Stimulated activated CD4-positive, alpha-beta T cell treated with anti-CD3 and anti-CD28 coated beads, Interleukin-12 subunit alpha, Interleukin-12 subunit beta, amount 100 ng/mL, for 48 hours (primary cell): ENCODE data around the gene THAP9.
A peak's percentile ranks its signal among the peaks of the same experiment; 100 is the strongest.
"Not testable (repeated sequence)": the region's sequence is repeated elsewhere in the genome, so short reads cannot be mapped to it uniquely, and the experiment has no call there.

Experiments
- DNase-seq, 3 donors: peaks; one replicate each; pipeline ENCODE4 v3.0.0-alpha.2; 2020; ENCODE audit warnings: low read depth in 2 of 3, low spot score in 1 of 3

The THAP9 gene

DNA sequence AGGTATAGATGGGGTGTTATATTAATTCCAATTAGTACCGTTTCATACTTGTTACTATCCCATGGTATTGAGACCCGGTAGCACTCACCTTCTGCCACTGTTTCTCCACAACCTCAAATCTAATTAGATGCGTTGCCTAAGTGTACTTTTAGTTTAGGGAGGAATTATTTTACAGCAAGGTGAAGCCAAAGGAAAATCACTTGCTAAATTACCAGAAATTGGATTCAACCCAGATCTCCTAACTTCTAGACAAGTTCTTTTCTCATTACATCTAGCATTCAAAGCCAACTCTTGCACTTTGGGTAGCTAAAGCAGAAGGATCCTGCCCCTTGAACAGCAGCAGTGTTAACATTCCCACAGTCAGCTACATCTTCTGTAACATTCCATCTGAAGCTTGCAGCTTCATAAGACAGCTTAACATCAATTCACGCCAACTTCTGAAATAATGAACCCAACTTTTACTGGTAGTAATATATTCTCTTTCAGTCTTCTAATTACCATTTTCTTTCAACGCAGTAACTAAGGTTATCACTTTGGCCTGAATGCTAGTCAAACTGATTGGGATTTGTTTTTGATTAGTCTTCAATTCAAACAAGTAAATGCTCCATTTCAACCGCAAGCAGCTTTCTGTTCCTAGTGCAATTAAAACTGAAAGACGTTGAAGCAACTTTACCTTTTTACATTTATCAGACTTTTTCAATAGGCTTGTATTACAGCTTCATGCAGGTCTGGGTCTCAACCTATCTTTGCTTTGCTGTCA, 8.6 kb upstream of the THAP9 start:
- no peak for DNase-seq

DNA sequence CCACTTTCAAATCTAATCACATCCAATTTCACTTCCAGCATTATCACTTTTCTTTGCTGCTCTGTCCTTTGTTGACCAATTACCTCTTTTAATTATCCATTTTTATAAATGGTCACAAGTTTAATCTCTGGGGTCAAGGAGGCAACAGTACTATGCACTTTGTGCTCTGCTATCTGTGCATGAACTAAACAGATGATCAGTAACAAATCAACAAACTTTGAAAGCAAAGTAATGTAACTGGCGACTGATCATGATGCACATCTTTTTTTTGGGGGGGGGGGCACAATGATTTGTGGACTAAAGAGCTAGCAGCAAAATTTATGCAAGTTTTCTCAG, 8.1 kb upstream of the THAP9 start:
- DNase-seq: no peak

DNA sequence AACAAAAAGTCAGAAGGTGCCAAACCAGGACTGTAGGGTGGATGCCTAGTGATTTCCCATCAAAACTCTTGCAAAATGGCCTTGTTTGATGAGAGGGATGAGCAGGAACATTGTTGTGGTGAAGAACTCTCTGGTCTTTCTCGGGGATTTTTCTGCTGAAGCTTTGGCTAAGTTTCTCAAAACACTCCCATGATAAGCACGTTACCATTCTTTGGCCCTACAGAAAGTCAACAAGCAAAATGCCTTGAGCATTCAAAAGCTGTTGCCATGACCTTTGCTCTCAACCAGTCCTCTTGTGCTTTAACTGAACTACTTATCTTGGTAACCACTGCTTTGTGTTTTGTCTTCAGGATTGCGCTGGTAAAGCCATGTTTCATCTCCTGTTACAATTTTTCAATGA, 6.6 kb upstream of the THAP9 start:
- DNase-seq: no peak

DNA sequence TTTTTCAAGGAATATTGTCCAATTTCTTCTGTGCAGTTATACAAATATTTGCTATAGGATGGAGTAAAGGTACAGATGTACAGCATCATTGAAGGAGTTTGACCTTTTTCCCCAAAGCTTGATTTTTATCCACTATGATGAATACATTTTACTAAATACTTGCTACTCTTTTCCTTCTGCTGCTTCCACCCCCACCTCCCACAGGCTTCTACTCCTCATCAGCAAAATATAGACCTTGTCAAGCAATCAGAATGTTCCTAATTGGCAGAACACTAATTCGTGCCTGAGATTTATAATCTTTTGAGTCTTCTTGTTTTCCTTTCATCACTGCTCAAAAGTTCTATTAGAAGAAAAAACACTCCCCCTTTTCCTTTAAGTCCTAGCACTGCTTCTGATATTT, 3.8 kb upstream of the THAP9 start:
- DNase-seq: no peak

DNA sequence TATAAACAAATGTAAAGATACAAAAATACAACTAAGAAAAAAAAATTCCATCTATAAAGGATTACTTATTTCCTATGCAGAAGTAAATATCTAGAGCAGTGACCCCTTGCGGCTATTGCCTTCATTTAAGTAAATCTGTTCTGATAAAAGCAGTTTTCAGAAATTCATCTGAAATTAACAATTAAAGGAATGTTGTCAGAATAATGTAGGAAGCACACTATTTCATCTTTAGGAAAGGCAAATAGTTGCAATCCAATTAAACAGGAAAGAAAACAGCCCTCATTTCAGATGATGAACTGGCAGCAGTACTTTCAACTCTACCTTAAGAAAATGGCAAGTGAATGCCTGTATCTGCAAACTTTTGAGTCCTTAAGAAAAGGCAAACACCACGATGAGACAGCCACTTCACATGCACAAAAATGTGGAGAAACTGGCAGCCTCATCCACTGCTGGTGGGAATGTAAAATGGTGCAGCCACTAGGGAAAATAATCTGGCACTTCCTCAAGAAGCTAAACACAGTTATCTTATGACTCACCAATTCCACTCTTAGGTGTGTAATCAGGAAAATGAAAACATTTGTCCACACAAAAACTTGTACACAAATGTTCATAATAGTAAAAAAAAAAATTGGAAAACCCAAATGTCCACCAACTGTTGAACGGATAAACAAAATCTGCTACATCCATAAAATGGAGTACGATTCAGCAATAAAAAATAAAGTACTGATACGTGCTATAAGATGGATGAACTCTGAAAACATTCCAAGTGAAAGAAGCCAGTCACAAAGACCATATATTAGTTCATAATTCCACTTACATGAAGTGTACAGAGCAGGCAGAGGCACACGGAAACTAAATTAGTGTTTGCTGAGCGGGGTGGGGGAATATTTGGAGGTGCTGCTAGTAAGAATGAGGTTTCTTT, 2.0 kb upstream of the THAP9 start:
- DNase-seq: no peak

DNA sequence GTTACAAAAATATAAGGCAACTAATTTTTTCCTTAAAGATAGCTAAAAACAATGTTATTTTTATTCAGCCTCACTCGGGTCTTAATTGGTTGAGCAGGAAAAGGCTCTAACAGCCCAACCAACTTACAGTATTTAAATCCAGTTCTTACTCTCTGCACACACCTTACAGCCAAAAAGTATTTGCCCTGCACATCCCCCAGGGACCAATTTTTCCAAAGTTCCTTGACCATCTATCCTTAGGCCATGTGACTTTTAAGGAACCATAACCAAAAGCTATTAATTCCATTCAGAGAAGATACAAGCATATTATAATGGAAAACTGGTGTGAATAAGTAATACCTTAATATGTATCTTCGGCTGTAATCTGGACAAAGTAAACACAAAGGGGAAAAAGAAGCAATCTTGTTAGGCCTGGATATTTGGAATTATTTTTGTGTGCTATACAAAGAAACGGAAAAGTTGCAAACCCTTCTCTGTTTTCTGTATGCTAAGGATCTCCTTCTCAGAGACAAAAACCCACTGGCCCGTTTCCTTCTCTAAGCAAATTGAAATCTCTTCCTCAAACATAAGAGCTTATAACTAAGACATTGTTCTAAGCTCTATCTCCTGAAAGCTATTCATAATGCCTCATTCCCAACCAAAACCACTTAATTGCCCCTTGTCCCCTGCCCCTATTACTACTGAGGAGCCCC, 1.0 kb upstream of the THAP9 start:
- DNase-seq: no peak

DNA sequence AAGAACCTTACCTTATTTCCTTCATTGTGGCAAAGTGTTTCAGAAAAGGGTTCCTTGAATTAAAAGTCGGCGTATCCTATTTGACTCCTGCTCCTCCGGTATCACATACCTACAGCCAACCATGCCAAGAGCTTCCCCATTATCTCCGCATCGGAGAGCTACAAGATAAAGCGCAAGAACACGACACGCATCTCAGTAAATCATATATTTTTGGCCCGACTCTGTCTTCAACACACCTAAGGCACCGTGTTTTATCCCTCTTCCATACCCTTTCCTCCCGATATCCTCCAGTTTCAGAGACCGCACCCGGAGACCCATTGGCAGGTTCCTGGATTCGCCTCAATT, 497 bp upstream of the THAP9 start:
- DNase-seq: peak in 1 of 3 donors; percentile 29

DNA sequence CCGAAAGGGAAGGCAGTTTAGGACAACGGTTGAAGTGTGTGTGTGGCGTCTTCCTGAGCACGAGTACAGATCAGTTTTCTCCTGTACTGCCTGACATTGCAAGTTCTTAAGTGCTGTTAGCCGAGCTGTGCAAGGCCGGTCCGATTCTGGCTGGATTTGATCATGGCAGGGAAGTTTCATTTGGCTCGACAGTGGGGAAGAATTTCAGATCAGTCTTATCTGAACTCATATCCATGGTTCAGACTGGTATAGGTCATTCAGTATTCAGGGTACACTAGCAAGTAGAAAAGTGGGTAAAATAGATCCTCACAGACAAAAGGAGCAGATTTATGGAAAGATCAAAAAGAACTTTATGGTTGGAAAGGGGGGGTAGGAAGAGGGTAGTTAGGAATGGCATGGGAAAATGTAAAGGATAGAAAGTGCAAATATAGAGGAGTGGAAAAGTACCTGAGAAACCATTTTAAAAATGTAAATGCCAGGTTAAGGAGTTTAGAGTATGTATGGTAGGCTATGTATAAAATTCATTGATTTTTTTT, 716 bp downstream of the THAP9 start:
- DNase-seq: no peak

DNA sequence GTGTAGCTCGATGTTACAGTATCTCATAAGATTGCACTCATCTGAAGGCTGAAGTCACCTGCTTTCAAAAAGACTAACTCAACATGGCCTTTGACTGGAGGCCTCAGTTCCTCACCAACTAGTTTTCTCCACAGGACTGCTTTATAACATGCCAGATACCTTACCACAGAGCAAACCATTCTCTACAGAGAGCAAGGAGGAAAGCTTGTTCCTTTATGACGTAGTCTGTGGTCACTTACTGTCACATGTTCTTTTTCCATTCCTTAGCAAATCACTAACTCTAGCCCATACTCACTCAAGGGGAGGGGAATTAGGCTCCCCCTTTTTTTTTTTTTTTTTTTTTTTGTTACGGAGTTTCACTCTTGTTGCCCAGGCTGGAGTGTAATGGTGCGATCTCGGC, 3.2 kb downstream of the THAP9 start:
- no peak for DNase-seq

DNA sequence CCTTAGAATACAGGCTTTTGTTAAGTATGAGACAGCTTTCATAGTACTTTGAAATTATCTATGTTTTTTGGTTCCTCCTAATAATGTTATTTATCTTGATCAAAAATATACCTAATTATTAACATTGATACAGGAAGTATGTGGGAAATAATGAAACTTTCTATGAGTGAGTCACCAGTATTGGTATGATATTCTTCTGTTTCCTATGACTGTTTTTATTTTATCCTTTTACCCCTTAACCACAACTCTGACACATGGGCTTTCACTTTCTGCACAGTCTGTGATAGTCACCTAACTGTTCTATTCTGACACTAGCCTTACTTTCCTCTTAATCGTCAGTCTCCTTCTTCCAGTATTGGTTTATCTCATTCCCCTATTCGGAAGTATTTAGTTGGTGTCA, 4.7 kb downstream of the THAP9 start:
- peak in 1 of 3 donors; percentile 49 for DNase-seq

DNA sequence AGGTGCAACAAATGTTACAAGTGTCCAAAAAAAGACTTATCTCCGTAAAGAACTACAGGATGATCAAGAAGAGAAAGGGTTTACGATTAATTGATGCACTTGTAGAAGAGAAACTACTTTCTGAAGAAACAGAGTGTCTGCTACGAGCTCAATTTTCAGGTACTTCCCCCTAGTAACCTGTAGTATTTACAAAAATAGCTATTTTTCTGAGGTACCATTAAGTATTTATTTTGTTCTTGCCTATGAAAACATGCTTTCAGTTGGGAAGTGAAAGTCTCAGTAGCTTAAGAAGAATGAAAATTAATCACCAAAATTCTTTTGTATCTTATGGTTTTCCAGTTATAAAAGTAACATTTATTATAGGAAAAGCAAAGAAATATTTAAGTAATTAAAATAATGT, 5.9 kb downstream of the THAP9 start:
- no peak for DNase-seq

DNA sequence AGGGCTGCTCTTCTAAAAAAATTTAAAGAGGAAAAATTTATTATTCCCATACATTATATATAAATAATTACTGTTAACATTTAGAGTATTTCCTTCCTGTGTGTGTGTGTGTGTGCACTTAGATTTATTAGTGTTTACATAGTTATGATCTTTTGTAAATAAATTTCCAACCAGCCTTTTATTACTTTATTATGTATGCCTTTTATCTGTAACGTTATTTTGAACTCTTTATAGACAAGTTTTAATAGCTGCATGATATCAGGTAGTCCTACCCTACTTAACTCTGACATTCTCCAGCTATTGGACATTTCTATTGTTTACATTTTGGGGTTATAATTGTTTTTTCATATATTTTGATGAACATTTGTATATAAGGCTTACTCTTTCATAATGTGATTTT, 8.8 kb downstream of the THAP9 start:
- no peak for DNase-seq

DNA sequence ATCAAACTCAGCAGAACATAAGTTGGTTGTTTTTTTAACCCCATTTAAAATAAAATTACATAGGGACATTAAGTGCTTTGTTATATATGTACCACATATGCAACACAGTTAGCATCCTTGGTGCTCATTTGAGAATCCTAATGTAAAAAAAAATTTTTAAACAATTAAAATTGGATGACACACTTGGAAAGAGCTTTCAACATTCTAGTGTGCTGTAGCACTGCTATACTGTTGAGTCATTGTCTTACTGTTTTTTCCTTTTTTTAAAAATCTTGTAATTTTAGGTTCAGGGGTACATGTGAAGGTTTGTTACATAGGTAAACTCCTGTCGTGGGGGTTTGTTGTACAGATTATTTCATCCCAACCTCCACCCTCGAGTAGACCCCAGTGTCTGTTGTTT, 12.8 kb downstream of the THAP9 start:
- no peak for DNase-seq

DNA sequence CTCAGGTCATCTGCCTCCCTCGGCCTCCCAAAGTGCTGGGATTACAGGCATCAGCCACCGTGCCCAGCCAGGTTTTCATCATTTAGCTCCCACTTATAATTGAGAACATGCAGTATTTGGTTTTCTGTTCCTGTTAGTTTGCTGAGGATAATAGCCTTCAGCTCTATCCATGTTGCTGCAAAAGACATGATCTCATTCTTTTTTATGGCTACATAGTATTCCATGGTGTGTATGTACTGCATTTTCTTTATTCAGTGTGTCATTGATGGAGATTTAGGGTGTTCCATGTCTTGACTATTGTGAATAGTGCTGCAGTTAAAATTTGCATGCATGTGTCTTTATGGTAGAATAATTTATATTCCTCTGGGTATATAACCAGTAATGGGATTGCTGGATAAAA, 13.4 kb downstream of the THAP9 start:
- DNase-seq: not testable (repeated sequence)

DNA sequence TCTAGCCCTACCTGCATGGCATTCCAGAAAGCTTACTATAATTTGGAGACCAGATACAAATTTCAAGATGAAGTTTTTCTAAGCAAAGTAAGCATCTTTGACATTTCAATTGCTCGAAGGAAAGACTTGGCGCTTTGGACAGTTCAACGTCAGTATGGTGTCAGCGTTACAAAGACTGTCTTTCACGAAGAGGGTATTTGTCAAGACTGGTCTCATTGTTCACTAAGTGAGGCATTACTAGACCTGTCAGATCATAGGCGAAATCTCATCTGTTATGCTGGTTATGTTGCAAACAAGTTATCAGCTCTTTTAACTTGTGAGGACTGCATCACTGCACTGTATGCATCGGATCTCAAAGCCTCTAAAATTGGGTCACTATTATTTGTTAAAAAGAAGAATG, 17.6 kb downstream of the THAP9 start:
- no peak for DNase-seq

DNA sequence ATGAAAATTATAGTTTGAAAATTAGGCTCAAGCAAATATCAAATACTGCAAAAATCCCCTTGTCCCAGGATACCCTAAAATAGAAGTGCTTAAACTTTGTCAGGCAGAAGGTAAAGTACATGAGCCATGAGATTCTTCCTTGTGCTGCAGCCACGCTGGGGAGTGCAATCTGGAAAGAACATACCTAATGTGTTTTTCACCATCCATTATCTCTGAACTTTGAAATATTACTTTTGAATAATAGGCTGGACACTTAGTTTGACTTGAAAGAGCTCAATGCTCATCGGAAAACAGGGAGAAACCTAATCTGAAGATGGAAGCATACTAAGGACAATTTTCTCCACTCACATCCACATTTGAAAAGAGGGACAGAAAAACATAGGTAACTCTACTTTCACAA, 18.9 kb downstream of the THAP9 start:
- no peak for DNase-seq

DNA sequence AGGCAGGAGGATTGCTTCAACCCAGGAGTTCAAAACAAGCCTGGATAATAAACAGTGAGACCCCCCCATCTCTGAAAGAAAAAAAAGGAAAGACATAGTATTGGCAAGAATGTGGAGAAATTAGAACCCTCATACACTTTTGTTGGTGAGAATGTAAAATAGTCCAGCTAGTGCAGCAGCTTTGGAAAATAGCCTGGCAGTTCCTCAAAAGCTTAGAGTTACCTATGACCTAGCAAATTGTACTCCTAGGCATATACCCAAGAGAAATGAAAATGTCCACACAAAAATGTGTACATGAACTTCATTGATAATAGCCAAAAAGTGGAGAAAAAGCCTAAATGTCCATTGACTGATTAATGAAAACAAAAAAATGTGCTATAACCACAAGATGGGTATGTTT, 21.3 kb downstream of the THAP9 start:
- DNase-seq: no peak

DNA sequence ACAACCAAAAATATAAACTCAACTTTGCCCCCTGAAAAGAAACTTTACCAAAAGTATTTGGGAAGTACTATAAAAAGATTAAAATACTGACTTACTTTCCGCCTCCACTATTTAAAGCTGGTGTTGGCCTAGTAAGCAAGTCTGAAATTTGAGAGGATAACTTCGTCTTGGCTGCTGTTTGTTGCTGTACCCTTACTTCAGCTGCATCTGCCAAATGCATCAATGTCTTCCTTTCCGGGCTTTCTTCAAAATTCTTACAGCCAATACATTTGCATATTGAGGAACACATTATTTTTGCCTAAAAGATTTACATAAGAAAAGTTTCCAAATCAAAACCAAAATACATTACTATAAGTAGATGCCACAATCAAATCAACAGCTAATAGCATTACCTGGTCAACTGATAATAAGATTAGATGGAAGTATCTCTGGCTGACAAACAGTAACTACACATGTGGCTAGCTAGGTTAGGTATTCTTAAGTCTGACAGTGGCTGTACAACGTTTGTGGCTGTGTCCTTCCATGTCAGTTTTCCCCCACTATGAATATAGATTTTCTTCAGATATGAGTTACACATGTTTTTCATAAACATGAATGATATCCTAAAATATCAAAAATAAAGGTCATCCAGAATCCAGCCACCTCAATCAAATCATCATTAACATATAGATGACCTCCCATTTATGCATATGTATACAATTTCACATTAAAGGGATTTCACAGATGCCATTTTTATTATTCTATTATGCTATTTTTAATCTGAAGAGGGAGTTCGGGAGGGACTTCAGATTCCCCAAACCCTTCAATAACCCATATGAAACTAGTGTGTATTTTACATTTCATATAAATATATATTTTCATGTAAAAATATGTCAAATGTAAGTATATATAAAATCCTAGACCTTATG, 30.6 kb downstream of the THAP9 start:
- DNase-seq: no peak

DNA sequence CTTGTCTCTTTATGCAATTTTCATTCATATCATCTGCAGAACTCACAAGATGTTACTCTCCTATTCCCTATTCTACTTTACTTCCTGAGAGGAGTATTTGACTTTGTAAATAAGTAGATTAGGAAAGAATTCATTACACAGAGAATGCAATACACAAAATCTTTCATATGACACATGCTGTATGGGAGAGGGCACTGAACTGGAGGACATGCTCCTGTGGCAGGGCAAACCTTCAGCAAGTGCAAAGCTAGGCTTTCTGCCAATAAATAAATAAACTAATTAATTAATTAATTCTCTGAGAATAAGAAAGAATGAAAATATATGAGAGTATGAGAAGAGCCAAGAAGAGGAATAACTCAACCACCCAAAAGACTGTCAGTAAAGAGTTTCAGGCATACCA, 33.9 kb downstream of the THAP9 start:
- no peak for DNase-seq

DNA sequence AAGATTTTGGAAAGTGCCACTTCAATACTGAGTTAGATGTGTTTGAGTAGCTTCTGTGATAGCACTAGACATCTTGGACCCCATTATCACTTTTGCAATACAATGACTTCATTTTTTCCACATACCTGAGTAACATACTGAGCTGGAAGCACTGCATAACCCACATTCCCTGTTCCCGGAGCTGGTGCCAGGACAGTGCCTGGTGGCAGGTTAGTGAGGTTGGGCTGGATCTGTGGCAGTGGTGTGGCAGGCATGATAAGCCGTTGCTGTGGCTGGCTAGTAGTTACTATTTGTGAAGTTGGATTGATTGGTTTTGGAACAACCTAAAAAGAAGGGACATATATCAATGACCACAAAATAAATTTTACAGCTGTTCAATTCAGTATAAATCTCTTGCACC, 38.9 kb downstream of the THAP9 start:
- no peak for DNase-seq

DNA sequence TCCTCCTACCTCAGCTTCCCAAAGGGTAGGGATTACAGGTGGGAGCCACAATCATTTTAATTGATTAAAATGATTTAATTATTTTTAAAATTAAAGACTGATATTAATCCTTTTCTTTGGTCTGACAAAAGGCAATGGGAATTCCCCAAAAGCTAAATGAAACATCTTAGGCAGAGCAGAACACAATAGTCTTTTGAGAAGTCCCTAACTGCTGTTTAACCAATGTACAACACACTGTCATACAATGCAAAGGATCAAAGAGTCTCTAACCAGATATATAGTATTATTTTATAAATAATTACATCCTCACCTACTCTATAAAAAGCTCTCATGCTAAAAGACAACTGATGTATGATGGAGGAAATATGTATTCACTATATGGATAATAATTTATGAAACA, 47.0 kb downstream of the THAP9 start:
- DNase-seq: no peak
